Ovary (tissue), 3 donors: ENCODE results near the gene ERLEC1.

Experiments
- CTCF ChIP-seq, 3 donors: fragments of 450-650 bp in 2 of 3; fragments of 200-600 bp in 1 of 3; IDR thresholded peaks; one replicate each; pipeline versions ENCODE4 v1.5.1 to v1.8.0; 2016 to 2022; ENCODE audit warnings: antibody characterized with exemption in 3 of 3, mild to moderate bottlenecking in 1 of 3
- POLR2A ChIP-seq: fragments of 450-650 bp; IDR thresholded peaks from one replicate; pipeline ENCODE4 v1.6.1; 2017; ENCODE audit warnings: antibody characterized with exemption, mild to moderate bottlenecking, moderate library complexity
- donor health status: DM: no; HTN: no; CAD: no.

DNA sequence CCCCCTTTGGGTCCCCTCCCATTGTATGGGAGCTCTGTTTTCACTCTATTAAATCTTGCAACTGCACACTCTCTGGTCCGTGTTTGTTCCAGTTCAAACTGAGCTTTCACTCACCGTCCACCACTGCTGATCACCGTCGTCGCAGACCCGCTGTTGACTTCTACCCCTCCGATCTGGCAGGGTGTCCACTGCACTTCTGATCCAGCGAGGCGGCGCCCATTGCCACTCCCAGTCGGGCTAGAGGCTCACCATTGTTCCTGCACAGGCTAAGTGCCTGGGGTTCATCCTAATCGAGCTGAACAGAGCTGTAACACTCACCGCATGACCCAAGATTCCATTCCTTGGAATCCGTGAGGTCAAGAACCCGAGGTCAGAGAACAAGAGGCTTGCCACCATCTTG, 30.2 kb upstream of the ERLEC1 start:
- TF ChIP-seq POLR2A: no peak
- TF ChIP-seq CTCF (IDR thresholded peaks at IDR 0.05): no peak
